CMK (cell line): ENCODE results near the gene ZNF785.
"Not testable (repeated sequence)": the region's sequence is repeated elsewhere in the genome, so short reads cannot be mapped to it uniquely, and the experiment has no call there.

Experiments used
- DNase-seq: peaks from one replicate; pipeline ENCODE4 v3.0.0-alpha.2; 2010; ENCODE audit warnings: low read depth

The ZNF785 gene

DNA sequence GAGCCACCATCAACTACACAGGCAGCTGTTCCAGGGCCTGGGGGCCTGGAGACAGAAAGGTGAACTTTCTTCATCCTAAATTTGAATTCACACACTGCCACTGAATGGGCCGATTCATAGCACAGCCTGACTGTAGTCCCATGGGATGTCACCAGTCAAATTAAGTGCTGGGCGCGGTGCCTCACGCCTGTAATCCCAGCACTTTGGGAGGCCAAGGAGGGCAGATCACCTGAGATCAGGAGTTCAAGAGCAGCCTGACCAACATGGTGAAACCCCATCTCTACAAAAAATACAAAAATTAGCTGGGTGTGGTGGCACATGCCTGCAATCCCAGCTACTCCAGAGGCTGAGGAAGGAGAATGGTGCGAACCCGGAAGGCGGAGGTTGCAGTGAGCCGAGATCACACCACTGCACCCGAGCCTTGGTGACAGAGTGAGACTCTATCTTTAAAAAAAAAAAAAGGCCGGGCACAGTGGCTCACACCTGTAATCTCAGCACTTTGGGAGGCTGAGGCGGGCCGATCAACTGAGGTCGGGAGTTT lies 45.4 kb downstream of the ZNF785 start:
- not testable (repeated sequence) for DNase-seq

DNA sequence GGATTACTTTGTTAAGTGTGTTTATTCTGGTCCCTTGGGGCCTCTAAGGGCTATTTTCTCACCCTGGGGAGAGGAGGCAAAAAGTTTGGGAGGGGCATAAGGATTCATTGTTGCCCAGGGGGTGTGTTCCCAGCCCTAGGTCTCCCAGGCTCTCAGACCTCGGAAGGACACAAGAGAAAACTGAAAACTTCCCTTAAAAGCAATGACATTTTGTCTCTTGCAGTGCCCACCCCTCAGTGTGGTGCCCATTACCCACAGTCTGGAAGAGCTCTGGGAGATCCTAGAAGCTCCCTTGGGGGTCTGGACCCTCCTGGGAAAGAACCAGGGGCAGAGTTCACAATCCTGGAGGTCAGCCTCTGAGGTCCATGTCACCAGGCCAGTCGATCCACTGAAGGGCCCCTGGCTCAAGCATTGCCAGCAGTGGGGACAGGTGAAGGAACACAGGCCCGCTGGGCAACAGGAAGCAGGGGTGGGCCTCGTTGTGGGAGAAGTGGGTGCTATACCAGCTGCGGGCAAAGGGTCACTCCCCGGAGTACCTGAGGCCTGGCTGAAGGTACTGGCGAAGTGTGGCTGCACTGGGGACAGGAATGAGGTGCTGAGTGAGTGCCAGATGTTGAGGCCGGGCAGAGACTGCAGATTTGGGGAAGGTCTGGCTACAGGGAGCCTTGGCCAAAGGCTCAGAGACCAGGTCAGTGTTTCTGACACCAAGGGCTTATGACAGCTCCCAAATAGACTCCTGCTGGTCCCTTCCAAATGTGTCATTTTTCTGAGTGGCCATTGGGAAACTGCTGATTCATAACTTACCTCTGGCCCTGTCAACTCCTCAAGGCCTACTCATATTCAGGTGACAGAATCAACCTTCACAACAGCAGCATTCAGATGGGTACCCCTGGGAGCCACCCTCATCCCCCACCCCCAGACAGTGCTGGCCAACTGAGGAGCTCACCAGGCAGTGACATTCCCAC lies 46.2 kb downstream of the ZNF785 start:
- no peak for DNase-seq

DNA sequence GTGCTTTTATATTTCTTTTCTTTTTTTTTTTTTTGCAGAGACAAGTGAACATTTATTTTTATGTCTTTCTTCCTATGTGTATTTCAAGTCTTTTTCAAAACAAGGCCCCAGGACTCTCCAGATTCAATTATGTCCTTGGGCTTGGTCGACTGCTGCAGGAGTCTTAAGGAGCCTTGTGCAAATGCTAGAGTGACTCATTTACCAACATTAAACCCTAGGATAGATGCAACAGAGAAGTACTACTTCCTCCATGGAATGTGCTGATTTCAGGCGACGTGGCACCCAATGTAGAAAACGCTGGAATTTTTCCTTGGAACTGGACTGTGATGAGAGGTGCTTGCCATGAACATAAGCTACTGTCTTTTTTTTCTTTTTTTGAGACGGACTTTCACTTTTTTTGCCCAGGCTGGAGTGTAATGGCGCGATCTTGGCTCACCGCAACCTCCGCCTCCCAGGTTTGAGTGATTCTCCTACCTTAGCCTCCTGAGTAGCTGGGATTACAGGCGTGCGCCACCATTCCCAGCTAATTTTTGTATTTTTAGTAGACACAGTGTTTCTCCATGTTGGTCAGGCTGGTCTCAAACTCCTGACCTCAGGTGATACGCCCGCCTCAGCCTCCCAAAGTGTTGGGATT lies 49.0 kb downstream of the ZNF785 start:
- DNase-seq, result not testable (repeated sequence)

DNA sequence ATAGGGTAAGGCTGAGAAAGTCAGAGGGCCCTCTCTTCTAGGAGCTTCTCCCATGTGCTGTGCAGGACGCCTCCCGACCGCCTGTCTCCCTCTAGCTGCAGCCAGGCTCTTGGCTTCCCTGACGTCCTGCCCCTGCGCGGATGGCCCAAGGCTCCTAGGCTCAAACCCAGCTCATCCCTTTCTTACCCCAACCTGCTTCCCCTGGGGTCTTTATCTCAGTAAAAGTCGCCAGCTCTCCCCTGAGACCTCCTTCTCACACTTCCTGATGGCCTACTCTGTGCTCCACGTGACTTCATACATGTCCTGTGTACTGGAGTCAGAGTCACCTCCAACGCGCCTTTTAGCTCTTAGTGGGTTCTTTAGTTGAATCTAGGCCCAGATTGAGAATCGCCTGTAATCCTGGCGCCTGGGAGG lies 49.7 kb downstream of the ZNF785 start:
- no peak for DNase-seq

DNA sequence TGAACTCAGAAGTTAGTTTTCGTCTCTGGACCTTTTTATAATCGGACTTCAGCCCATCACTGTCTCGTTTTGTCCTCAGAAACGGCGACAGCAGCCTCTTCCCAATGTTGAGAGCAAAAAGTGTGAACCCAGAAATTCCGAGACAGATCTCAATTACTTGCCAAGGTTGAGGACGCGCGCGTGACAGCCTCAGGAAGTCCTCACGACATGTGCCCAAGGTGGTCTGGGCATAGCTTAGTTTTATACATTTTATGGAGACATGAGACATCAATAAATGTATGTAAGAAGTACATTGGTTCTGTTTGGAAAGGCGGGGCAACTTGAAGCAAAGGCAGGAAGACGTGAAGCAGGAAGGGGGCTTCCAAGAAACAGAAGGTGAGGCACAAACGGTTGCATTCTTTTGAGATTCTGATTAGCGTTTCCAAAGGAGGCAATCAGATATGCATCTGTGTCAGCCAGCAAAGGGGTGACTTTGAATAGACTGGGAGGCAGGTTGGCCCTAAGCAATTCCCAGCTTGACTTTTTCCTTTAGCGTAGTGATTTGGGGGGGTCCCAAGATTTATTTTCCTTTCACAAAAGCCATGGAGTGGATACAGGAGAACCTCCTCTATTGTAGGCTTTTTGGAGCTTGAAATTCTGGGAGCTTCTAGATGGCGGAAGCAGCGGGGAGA lies 50.3 kb downstream of the ZNF785 start:
- DNase-seq, result no peak

DNA sequence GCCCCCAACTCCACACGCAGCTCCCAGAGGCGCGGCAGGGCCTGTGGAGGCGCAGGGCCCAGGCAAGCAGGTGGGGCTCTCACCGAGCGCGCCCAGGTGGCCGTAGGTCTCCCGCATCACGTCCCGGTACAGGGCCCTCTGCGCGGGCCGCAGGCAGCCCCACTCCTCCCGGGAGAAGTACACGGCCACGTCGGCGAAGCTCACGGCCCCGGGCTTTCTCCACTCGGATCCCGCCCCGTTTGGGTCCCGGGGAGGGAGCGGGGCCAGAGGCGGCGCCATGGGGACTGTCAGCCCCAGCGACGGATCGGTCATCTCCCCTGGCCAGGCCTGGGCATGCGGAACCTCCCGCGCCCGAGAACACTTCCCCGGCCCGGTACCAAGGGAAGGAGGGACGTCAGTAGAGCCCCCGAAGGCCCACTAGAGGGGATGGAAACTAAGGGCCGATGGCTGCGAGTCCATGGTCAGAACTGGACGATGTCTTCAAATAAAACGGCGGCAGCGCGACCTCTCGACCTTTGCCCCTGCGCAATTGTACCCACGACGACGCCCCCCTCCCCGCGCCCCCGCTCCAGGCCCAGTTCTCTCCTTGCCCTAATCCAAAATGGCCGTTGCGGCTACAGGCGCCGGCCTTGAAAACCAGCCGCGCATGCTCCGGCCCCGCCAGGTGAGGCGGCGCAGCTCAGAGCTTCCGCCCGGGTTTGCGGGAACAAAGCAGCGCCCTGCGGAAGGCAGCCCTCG lies 51.0 kb downstream of the ZNF785 start, which contains the start of gene ZNF747:
Gene ZNF747 (minus strand): TSS at position 491 of the 738 bp plus-strand sequence. CDS start 179 bp downstream, at position 312.
- DNase-seq, result peak; percentile 78

DNA sequence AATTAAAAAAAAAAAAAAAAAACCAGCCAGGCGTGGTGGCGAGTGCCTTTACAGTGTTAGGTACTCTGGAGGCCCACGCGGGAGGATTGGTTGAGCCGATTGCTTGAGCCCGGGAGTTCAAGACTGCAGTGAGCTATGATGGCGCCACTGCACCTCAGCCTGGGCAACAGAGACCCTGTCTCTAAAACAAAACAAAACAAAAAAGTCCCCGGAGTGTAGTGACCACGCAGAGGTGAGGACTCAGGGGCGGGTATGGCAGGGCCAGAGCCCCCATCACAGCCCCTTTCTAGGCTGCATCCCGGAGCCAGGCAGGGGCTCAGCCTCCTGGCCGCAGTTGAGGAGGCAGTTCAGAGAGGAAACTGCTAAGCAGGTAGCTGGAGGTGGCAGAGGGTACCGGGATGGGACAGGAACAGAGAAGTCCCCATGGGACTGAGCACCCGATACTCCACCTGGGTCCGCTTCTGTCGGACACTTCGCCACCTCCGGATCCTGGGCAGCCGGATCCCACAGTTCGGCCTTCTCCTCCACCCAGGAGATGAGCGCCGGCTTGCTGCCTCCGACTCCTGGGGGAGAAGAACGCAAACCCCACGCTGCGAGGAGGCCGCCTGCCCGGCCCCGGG lies 51.6 kb downstream of the ZNF785 start:
- DNase-seq, result no peak

DNA sequence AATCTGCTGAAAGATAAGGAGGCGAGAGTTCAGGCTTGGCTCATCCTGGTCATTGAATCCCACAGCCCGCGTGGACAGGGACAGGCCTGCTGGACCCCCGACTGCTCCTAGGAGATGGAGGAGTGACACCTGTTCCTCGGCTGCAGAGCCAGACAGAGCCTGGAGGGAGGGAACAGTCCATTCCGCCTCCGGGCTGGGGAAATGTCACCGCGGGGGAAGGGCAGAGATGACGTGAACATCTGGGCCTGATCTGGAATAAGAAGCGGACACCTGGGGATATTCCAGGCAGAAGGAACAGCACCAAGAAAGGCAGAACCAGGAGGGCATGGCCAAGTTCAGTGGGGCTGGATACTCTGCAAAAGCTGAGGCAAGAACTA lies 52.4 kb downstream of the ZNF785 start:
- no peak for DNase-seq

DNA sequence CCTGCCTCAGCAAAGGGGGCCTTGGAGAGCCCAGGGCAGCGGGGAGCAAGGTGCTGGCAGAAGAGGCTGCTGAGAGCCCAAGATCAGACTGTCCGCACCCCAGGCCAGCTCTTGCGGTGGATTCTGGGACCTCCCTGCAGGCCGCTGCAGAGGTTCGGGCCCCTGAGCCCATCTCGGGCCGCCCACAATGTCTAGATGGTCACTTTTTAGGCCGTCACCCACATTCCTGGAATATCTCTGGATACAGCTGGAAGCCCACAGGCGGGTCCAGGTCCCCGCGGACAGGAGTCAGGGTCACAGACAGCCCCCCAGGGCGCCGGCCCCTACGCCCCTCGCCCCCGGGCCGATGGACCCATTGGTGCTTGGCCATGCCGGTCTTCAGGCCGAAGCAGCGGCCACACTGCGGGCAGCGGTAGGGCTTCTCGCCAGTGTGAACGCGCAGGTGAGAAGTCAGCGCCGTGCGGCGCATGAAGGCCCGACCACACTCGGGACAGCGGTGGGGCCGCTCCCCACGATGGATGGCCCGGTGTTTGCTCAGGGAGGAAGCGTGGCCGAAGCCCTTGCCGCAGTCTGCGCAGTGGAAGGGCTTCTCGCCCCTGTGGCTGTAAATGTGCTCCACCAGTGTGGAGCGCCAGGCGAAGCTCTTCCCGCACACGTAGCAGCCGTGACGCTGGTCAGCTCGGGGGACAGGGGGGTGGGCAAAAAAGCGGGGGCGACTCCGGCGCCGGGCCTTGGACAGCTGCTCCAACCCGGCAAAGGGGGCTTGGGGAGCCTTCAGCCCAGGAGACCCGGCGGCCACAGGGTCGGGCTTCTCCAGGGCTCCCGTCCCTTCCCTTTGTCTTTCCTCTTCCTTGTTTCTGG lies 53.0 kb downstream of the ZNF785 start:
- DNase-seq, result no peak
